Natural killer cell treated with Interleukin-12 subunit alpha and Interleukin-12 subunit beta and Interleukin-15 and Interleukin-18, amount 100 ng/mL, for 72 hours (primary cell): ENCODE results near the gene SLIT2. TPM values are rescaled to one million over a fixed set of nuclear protein-coding genes. Genes with fewer than 3 reads are reported as not detected.

Experiments
- ATAC-seq, 2 donors: fragments of 150-1000 bp; cut with Tn5 transposase in 1 of 2; sonication (Bioruptor Pico), chemical (Tn5 transposase) in 1 of 2; 2 replicates each; pipeline ENCODE4 v1.10.0; 2021
- DNase-seq: peaks from one replicate; pipeline ENCODE4 v3.0.0; 2022; ENCODE audit warnings: low spot score
- H3K27ac Mint-ChIP-seq, 2 donors: 1 replicate in 1 of 2; 2 replicates in 1 of 2; pipeline ENCODE4 v1.8.0; 2022; ENCODE audit warnings: mixed read lengths in 2 of 2, mild to moderate bottlenecking in 1 of 2, moderate library complexity in 1 of 2
- H3K27me3 Mint-ChIP-seq, 2 donors: 1 replicate in 1 of 2; 2 replicates in 1 of 2; pipeline ENCODE4 v1.8.0; 2022; ENCODE audit warnings: mixed read lengths in 2 of 2
- H3K36me3 Mint-ChIP-seq: one replicate; pipeline ENCODE4 v1.8.0; 2022; ENCODE audit warnings: mixed read lengths
- H3K4me1 Mint-ChIP-seq, 2 donors: 1 replicate in 1 of 2; 2 replicates in 1 of 2; pipeline ENCODE4 v1.8.0; 2022; ENCODE audit warnings: low read depth in 2 of 2, mixed read lengths in 2 of 2, mild to moderate bottlenecking in 1 of 2
- H3K4me3 Mint-ChIP-seq: one replicate; pipeline ENCODE4 v1.8.0; 2022; ENCODE audit warnings: mixed read lengths
- H3K9me3 Mint-ChIP-seq: 2 replicates; pipeline ENCODE4 v1.8.0; 2022; ENCODE audit warnings: mixed read lengths
- total RNA-seq, 2 donors: library from RNA; stranded (reverse); gene quantifications; one replicate each; pipeline ENCODE4 v1.2.3, GENCODE V29; 2022

SLIT2 gene, protein sequence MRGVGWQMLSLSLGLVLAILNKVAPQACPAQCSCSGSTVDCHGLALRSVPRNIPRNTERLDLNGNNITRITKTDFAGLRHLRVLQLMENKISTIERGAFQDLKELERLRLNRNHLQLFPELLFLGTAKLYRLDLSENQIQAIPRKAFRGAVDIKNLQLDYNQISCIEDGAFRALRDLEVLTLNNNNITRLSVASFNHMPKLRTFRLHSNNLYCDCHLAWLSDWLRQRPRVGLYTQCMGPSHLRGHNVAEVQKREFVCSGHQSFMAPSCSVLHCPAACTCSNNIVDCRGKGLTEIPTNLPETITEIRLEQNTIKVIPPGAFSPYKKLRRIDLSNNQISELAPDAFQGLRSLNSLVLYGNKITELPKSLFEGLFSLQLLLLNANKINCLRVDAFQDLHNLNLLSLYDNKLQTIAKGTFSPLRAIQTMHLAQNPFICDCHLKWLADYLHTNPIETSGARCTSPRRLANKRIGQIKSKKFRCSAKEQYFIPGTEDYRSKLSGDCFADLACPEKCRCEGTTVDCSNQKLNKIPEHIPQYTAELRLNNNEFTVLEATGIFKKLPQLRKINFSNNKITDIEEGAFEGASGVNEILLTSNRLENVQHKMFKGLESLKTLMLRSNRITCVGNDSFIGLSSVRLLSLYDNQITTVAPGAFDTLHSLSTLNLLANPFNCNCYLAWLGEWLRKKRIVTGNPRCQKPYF (N-terminal part only)
- not detected for total RNA-seq

DNA sequence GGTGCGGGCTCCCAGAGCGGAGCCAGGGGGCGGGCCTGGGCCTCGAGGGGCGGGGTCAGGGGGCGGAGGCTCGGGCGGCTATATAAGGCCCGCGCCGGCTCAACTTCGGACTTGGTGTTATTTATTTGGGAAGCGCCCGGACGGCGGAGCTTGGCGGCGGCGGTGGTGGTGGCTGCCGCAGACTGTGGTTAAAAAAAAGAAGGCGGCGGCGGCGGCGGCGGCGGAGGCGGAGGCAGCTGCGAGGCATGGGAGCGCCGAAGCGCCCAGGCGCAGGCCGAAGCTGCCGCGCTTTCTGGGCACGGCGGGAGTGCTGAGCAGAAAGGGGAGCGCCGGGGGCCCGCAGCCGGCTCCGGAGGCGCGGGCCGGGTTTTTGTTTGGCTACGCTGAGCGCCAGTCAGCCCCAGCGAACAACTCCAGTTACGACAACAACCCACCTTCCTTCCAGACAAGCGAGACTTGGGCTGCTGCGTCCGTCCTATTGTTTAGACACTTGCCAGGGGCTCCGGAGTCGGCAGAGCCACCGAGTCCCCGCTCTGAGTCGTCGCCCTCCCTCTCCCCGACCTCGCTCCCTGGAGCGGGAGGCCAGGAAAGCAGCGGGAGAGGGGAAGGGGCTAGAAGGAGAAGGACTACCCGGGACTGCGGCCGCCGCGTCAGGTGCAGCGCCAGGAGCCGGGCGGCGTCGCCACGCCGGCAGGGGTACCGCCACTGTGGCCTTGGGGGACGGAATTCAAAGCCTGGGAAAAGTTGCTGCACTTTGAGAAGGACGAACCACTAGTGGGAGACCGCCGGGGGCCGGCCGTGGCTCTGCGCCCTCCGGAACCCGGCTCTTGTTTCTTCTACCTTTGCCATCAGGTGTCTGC, at the start of gene SLIT2:
TSS of gene SLIT2 (plus strand) at position 110 of the 860 bp plus-strand sequence. CDS start 1,911 bp downstream, outside the sequence.
- Mint-ChIP-seq H3K27me3 (peaks cover 28 to 30% of the 10 kb centered on the region in 2 donors), H3K4me3 (no peak within 1 kb of the TSS), H3K27ac (no peak within 1 kb of the TSS), H3K4me1 (no peaks in the 10 kb centered on the region), H3K36me3 (peaks cover 15% of the 10 kb centered on the region), H3K9me3 (peaks cover 2% of the 10 kb centered on the region)
- no peak for DNase-seq
- peak; percentile 52 to 68 for ATAC-seq

DNA sequence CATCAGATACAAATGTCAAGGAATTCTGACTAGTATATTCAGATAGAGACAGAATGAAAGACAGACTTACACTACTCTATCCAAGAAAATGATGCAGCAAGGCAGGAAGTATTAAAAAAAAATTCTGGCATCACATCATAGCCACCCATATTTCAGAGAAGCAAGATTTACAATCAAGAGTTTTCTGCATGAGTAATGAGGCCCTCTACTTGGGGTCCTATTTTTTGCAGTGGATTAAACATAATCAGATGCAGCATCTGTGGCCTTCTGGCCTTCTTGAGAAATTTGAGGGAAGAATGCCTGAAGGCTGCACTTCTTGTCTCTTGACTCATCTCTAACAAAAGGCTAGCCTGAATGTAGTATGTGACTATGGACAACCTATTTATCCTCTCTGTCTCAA, 48.2 kb upstream of the SLIT2 start:
- peaks cover 4% of the 10 kb centered on the region for H3K36me3 Mint-ChIP-seq
- ATAC-seq, result no peak
- peaks cover 2% of the 10 kb centered on the region for H3K9me3 Mint-ChIP-seq
- H3K27me3 Mint-ChIP-seq, result no peaks in the 10 kb centered on the region
- no peak overlapping the region for H3K4me3 Mint-ChIP-seq
- no peak for DNase-seq
- no peak overlapping the region for H3K27ac Mint-ChIP-seq
- no peaks in the 10 kb centered on the region for H3K4me1 Mint-ChIP-seq

DNA sequence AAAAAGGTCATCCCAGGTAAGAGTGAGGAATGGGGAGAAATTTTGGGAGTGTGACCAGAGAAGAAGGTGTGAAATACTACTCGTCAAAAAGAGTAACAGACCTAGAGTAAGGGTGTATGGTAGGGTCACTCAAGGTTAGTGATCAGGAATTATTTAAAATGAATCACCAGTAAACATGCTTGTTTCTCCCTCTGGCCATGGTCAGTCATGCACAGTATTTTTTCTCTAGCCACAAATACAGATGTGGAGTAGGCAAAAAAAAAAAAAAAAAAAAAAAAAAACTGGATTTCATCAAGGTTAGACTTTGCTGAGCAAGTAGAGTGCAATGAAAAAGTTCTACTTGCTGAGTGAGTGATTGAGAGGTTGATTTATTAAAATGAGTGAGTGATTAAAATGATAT, 34.2 kb upstream of the SLIT2 start:
- Mint-ChIP-seq H3K27me3 (no peaks in the 10 kb centered on the region), H3K27ac (no peak overlapping the region), H3K9me3 (peaks cover 23% of the 10 kb centered on the region), H3K4me1 (no peaks in the 10 kb centered on the region), H3K4me3 (no peak overlapping the region), H3K36me3 (no peaks in the 10 kb centered on the region)
- ATAC-seq (no peak), DNase-seq (no peak)

DNA sequence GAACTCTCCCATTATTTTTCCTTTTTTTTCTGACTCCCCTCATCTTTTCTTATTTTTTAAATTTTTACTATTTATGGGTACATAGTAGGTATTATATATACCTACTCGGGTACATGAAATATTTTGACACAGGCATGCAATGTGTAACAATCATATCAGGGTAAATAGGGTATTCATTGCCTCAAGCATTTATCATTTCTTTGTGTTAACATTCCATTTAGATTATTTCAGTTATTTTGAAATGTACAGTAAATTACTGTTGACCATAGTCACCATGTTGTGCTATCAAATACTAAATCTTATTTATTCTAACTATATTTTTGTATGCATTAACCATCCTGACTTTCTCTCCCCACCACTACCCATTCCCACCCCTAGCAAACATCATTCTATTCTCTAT, 33.8 kb upstream of the SLIT2 start:
- Mint-ChIP-seq H3K9me3 (peaks cover 23% of the 10 kb centered on the region), H3K27ac (no peak overlapping the region), H3K36me3 (no peaks in the 10 kb centered on the region), H3K4me3 (no peak overlapping the region), H3K4me1 (no peaks in the 10 kb centered on the region), H3K27me3 (no peaks in the 10 kb centered on the region)
- ATAC-seq (no peak), DNase-seq (no peak)

DNA sequence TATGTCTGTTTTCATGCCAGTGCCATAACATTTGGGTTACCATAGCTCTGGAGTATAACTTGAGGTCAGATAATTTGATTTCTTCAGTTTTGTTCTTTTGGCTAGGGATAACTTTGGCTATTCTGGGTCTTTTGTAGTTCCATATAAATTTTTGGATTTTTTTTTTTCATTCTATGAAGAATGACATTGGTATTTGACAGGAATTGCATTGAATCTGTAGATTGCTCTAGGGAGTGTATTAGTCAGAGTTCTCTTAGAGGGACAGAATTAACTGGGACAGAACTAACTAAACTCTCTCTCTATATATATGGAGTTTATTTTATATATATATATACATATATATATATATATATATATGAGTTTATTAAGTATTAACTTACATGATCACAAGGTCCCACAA, 32.2 kb upstream of the SLIT2 start:
- no peak overlapping the region for H3K4me3 Mint-ChIP-seq
- H3K4me1 Mint-ChIP-seq, result no peaks in the 10 kb centered on the region
- no peak for ATAC-seq
- H3K9me3 Mint-ChIP-seq, result peaks cover 18% of the 10 kb centered on the region
- H3K27me3 Mint-ChIP-seq, result no peaks in the 10 kb centered on the region
- no peak for DNase-seq
- H3K36me3 Mint-ChIP-seq, result no peaks in the 10 kb centered on the region
- no peak overlapping the region for H3K27ac Mint-ChIP-seq

DNA sequence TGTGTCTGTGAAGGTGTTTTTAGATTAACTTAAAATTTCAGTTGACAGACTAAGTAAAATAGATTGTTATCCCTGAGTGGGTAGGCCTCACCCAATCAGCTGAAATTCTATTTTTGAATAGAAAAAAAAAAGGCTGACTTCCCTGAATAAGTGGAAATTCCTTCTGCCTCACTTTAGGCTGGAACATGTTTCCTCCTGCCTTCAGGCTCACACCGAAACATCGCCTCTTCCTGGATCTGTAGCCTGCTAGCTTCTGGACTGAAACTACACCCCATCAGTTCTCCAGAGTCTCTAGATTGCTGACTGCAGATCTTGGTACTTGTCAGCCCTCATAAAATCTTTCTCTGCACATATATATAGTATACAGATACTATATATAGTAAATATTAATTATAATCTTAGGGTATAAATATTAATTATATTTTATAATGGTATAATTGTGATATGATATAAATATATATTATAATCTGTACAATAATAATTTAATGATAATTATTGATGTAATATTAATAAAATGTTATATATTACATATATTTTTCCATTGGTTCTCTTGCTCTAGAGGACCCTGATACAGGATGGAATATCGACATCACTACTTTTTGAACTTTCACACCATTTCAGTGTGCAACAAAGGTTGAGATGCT, 13.7 kb upstream of the SLIT2 start:
- Mint-ChIP-seq H3K4me1 (no peaks in the 10 kb centered on the region), H3K9me3 (peaks cover 4% of the 10 kb centered on the region), H3K27ac (no peak overlapping the region), H3K36me3 (no peaks in the 10 kb centered on the region), H3K4me3 (no peak overlapping the region), H3K27me3 (no peaks in the 10 kb centered on the region)
- no peak for ATAC-seq
- no peak for DNase-seq

DNA sequence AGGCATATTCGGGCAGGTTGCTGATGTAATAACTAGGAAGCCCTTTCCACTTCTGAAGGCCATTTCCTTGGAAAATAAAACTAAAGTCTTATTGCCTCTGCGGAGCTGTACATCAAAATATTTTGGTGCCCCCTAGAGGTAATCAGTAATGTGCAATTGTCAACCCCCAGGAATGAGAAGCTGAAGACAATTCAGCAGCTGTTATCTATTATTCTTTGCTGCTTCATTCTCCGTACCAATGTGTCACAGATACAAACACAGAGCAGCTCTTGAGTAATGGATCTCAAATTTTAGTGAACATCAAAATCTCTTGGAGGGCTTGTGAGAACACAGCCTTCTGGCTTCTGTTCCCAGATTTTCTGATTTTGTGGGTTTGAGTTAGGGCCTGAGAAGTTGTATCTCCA, 3.5 kb upstream of the SLIT2 start:
- Mint-ChIP-seq H3K9me3 (peaks cover 2% of the 10 kb centered on the region), H3K4me3 (no peak overlapping the region), H3K27me3 (peaks cover 18 to 19% of the 10 kb centered on the region in 2 donors), H3K36me3 (peaks cover 9% of the 10 kb centered on the region), H3K27ac (no peak overlapping the region), H3K4me1 (no peaks in the 10 kb centered on the region)
- ATAC-seq (no peak), DNase-seq (no peak)

DNA sequence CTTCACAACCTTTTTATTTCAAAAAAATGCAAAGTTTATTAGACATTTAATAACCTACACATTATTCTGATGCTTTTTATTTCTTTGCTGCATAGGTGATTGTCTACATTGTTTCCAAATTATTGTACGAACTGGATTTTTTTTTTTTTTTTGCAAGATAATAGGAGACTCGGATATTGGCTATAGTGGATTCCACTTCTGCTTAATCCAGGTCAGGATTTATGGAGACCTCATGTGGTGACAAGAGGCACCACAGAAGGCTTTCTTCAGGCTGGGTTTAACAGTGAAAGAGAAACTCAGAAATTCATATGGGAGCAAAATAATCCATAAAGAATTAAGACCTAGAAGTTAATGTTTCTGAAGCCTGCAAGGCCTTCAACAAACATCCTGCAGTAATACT, 2.4 kb upstream of the SLIT2 start:
- Mint-ChIP-seq H3K4me3 (no peak overlapping the region), H3K27me3 (peaks cover 20 to 21% of the 10 kb centered on the region in 2 donors), H3K27ac (no peak overlapping the region), H3K9me3 (peaks cover 2% of the 10 kb centered on the region), H3K4me1 (no peaks in the 10 kb centered on the region), H3K36me3 (peaks cover 9% of the 10 kb centered on the region)
- no peak for ATAC-seq
- no peak for DNase-seq

DNA sequence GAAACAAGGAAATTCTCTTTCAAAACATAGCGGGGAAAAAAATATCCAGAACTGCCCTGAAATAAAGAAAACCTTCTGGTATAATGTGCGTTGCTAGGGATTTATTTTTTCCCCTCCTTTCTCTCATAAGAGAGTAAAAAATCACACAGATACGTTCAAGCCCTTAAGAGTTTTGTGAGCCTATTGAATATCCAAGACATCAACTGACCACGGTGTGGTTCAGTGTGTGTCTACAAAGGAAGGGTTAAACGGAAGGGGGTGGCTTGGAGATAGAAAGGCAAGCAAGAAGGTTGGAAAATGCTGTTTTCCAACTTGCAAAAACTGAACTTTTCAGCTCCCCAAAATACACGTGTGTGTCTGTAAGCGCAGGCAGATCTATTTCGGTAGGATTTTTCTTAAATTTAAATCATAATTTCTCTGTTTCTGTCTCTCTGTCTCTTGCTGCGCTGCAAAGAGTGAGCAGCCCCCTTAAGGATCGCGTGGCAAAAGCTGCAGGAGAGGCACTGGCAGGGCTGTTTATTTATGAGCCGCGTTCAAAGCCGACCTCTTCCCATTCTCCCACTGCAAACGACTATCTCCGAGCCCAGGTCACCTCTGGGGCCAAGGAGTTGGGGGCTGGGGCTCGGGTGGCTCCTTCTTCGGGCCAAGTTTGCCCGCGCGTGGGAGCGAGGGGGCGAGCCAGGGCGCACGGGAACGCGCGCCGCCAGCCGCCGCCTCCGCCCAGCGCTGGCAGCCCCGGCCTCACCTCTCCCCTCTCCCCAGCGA, 492 bp upstream of the SLIT2 start:
- peaks cover 2% of the 10 kb centered on the region for H3K9me3 Mint-ChIP-seq
- no peaks in the 10 kb centered on the region for H3K4me1 Mint-ChIP-seq
- no peak for ATAC-seq
- H3K27ac Mint-ChIP-seq, result no peak overlapping the region
- no peak for DNase-seq
- H3K27me3 Mint-ChIP-seq, result peaks cover 28 to 30% of the 10 kb centered on the region in 2 donors
- no peak overlapping the region for H3K4me3 Mint-ChIP-seq
- H3K36me3 Mint-ChIP-seq, result peaks cover 15% of the 10 kb centered on the region

DNA sequence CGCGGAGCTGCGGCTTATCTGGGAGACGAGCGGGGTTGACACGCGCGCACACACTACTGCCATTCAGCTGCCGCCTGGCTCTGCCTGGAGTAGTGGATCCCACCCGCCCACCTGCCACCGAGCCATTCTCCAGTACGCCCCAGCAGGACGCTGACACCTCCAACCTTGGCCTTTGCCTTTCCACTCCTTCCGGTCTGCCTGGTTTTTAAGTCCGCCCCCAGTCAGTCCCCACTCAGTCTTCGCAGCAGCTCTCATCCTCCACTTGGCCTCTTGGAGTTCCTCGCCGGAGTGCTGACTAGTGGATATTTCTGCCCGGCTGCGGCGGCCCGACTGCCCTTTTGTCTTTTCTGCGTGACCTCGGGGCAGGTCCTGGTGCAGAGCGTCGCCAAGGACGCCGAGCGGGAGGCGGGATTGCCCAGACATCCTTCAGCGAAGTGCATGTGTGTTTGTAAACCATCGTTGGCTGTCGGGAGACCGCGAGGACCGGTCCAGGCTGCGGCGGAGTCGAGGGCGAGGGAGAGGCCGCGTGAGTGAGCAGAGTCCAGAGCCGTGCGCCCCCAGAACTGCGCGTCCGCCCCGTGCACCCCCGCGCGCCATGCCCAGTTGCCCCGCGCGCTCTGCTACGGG, 1.1 kb downstream of the SLIT2 start:
- Mint-ChIP-seq H3K9me3 (no peaks in the 10 kb centered on the region), H3K4me1 (no peaks in the 10 kb centered on the region), H3K27ac (no peak overlapping the region), H3K36me3 (peaks cover 15% of the 10 kb centered on the region), H3K27me3 (peaks cover 28 to 30% of the 10 kb centered on the region in 2 donors), H3K4me3 (no peak overlapping the region)
- no peak for ATAC-seq
- DNase-seq, result no peak

DNA sequence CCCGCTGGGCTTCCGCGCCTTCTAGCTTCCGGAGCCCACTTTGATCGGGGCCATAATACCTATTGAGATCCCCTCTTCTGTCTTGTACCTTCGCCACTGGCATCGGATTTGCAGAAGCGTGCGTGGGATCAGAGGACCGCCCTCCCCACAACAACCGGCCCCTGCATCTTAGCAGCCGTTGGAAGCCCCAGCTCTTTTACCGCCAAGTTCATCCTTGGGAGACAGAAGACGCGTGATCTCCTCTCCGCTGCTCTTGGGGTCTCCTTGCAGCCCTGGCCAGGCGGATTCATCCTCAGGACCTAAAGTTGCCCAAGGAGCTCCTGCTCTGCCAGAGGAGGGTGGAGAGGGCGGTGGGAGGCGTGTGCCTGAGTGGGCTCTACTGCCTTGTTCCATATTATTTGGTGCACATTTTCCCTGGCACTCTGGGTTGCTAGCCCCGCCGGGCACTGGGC, 1.6 kb downstream of the SLIT2 start:
- no peak overlapping the region for H3K27ac Mint-ChIP-seq
- H3K36me3 Mint-ChIP-seq, result peaks cover 15% of the 10 kb centered on the region
- no peaks in the 10 kb centered on the region for H3K4me1 Mint-ChIP-seq
- H3K9me3 Mint-ChIP-seq, result no peaks in the 10 kb centered on the region
- ATAC-seq (no peak), DNase-seq (no peak)
- H3K4me3 Mint-ChIP-seq, result no peak overlapping the region
- H3K27me3 Mint-ChIP-seq, result peaks cover 28 to 30% of the 10 kb centered on the region in 2 donors

DNA sequence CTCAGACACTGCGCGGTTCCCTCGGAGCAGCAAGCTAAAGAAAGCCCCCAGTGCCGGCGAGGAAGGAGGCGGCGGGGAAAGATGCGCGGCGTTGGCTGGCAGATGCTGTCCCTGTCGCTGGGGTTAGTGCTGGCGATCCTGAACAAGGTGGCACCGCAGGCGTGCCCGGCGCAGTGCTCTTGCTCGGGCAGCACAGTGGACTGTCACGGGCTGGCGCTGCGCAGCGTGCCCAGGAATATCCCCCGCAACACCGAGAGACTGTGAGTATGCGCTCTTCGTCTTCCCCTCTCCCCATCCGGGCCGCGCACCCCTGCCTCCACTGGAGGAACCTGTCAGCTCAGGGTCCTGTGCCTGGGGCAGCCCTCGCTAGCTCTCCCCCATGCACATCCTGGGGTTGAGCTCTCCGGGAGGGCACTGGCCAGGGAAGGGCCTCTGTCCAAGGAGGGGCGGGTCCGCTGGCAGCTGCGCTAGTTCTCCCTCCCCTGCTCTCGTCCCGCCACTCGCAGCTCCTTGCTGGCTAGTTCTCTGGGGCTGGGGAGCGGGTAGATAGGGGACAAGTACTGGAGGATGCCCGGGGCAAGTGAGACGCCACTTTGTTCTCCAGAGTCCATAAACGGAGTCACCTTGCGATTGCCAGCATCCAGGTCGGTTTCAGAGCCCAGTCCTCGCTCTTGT, 2.2 kb downstream of the SLIT2 start:
- peaks cover 28 to 30% of the 10 kb centered on the region in 2 donors for H3K27me3 Mint-ChIP-seq
- H3K4me3 Mint-ChIP-seq, result no peak overlapping the region
- peaks cover 15% of the 10 kb centered on the region for H3K36me3 Mint-ChIP-seq
- DNase-seq (no peak), ATAC-seq (peak in 1 of 2 donors; percentile 20)
- no peaks in the 10 kb centered on the region for H3K9me3 Mint-ChIP-seq
- no peak overlapping the region for H3K27ac Mint-ChIP-seq
- no peaks in the 10 kb centered on the region for H3K4me1 Mint-ChIP-seq
